Stomach (tissue), 9 donors: Measurements from ENCODE around the gene CUX1. TPM values are rescaled to one million over a fixed set of nuclear protein-coding genes. Genes with fewer than 3 reads are reported as not detected.

Source experiments
- DNase-seq, 2 donors: peaks; one replicate each; pipeline versions ENCODE4 v3.0.0 to v3.0.0-alpha.2; 2013 to 2019
- H3K27ac ChIP-seq, 5 donors: fragments of 200-600 bp in 4 of 5; sonication (generic) in 4 of 5; one replicate each; pipeline ENCODE4 v1.5.1; 2013 to 2019; ENCODE audit warnings: mild to moderate bottlenecking in 1 of 5, moderate library complexity in 1 of 5
- H3K27me3 ChIP-seq, 3 donors: fragments of 200-600 bp; sonication (generic); one replicate each; pipeline ENCODE4 v1.5.1; 2017 to 2019; ENCODE audit warnings: mixed run types in 1 of 3
- H3K36me3 ChIP-seq, 4 donors: fragments of 200-600 bp; sonication (generic); 1 replicate in 3 of 4; 2 replicates in 1 of 4; pipeline ENCODE4 v1.5.1; 2016 to 2019
- H3K4me1 ChIP-seq, 4 donors: fragments of 200-600 bp; sonication (generic); one replicate each; pipeline ENCODE4 v1.5.1; 2016 to 2019
- H3K4me3 ChIP-seq, 4 donors: fragments of 200-600 bp; sonication (generic) in 3 of 4; one replicate each; pipeline ENCODE4 v1.5.1; 2016 to 2019; ENCODE audit warnings: mild to moderate bottlenecking in 1 of 4
- H3K9me3 ChIP-seq, 4 donors: fragments of 200-600 bp; sonication (generic); one replicate each; pipeline ENCODE4 v1.5.1; 2016 to 2019
- EP300 ChIP-seq: sonication (generic); formaldehyde crosslinking; IDR thresholded peaks from one replicate; pipeline ENCODE4 v1.6.1; 2017; ENCODE audit warnings: antibody characterized with exemption
- POLR2A ChIP-seq, 4 donors: fragments of 450-650 bp; IDR thresholded peaks; one replicate each; pipeline ENCODE4 v1.6.1; 2016; ENCODE audit warnings: antibody characterized with exemption in 4 of 4, control low read depth in 2 of 4, mild to moderate bottlenecking in 1 of 4, moderate library complexity in 1 of 4
- POLR2AphosphoS5 ChIP-seq, 3 donors: sonication (generic); formaldehyde crosslinking; IDR thresholded peaks; one replicate each; pipeline ENCODE4 v1.6.1; 2016; ENCODE audit warnings: antibody characterized with exemption in 3 of 3
- WGBS, 5 donors: extraction: QIAGEN DNeasy Blood & Tissue Kit in 3 of 5; methylation state at CpG; one replicate each; pipeline versions ENCODE4 v1.1.5 to v1.1.7; 2013 to 2018; 5-methylcytosine and 5-hydroxymethylcytosine counted together
- intact Hi-C: fragments of 100-400 bp; cut with DNase I; formaldehyde crosslinking; loops from one replicate; pipeline ENCODE4 v1.15.1; 2023; ENCODE audit warnings: low total_unique reads
- polyA plus RNA-seq, 3 donors: library from polyadenylated mRNA; stranded (reverse); fragments of 200-250 nt; gene quantifications; one replicate each; pipeline ENCODE4 v1.2.3, GENCODE V29; 2013
- total RNA-seq, 5 donors: library from RNA; depleted of rRNA; stranded (reverse); fragments of >200 nt; gene quantifications; one replicate each; pipeline versions ENCODE4 v1.1.0 to v1.2.3, GENCODE V29; 2014 to 2016
- TF ChIP-seq, protein P1 (sequence below), 7 experiments: fragments of 450-650 bp in 4 of 7; fragments of 200-600 bp in 3 of 7; sonication (generic) in 3 of 7; IDR thresholded peaks; one replicate each; pipeline ENCODE4 v1.5.1; 2016 to 2019; ENCODE audit warnings: antibody characterized with exemption in 7 of 7, control low read depth in 2 of 7, mild to moderate bottlenecking in 1 of 7
- donor health status: healthy with polysubstance abuse.
- donor health status: Bipolar disorder and iron deficiency.
- donor health status: healthy.

CUX1 gene
- total and polyA plus RNA-seq, 8 donors, result 24.7 to 201 (median 54.7) TPM

DNA sequence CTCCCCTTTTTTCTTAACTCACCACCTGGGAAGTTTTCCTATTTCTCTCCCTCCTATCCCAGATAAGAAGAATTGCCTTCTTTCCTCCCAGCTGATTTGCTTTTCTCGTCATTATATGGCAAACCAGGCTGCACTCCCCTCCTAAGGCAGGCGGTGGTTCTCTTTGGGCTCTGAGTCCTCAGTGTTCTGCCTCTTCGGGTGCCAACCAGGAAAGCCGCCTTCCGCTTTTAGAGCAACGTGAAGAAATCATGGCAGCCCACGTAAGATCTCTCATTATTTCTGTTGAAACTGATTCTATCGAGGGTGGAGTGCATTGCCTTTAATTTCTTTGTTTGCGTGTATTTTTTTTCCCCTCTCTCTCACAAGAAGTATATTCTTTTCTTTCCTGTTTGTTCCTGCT, 141.9 kb downstream of the CUX1 start:
- Histone ChIP-seq H3K27me3 (no peaks in the 10 kb centered on the region), H3K4me1 (peaks cover 0 to 57% (median 32%) of the 10 kb centered on the region in 4 donors), H3K4me3 (no peak overlapping the region), H3K36me3 (no peaks in the 10 kb centered on the region), H3K9me3 (no peaks in the 10 kb centered on the region), H3K27ac (no peak overlapping the region)
- 89 to 91% (median 90%) methylated on average over 9 of the region's 9 CpGs for WGBS, 5 donors
- DNase-seq, result no peak
- intact Hi-C loops, result no loop called here
- TF ChIP-seq POLR2A (IDR thresholded peaks at IDR 0.05) (no peak), EP300 (no peak)
- TF ChIP-seq, protein P1, sequence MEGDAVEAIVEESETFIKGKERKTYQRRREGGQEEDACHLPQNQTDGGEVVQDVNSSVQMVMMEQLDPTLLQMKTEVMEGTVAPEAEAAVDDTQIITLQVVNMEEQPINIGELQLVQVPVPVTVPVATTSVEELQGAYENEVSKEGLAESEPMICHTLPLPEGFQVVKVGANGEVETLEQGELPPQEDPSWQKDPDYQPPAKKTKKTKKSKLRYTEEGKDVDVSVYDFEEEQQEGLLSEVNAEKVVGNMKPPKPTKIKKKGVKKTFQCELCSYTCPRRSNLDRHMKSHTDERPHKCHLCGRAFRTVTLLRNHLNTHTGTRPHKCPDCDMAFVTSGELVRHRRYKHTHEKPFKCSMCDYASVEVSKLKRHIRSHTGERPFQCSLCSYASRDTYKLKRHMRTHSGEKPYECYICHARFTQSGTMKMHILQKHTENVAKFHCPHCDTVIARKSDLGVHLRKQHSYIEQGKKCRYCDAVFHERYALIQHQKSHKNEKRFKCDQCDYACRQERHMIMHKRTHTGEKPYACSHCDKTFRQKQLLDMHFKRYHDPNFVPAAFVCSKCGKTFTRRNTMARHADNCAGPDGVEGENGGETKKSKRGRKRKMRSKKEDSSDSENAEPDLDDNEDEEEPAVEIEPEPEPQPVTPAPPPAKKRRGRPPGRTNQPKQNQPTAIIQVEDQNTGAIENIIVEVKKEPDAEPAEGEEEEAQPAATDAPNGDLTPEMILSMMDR (IDR thresholded peaks at IDR 0.05), result no peak

- no peaks in the 10 kb centered on the region for H3K27me3 ChIP-seq
- H3K27ac ChIP-seq, result no peak overlapping the region
- TF ChIP-seq, protein P1 (IDR thresholded peaks at IDR 0.05), result no peak
- TF ChIP-seq POLR2A (IDR thresholded peaks at IDR 0.05), result no peak
- no peak for TF ChIP-seq POLR2AphosphoS5 (IDR thresholded peaks at IDR 0.05)
- no peak for TF ChIP-seq EP300
- H3K4me3 ChIP-seq, result no peak overlapping the region
- H3K36me3 ChIP-seq, result no peaks in the 10 kb centered on the region
- intact Hi-C loops, result no loop called here
- WGBS, 5 donors, result 95 to 98% (median 97%) methylated on average over 17 of the region's 17 CpGs
- DNase-seq, result no peak
- peaks cover 0 to 52% (median 27%) of the 10 kb centered on the region in 4 donors for H3K4me1 ChIP-seq
- H3K9me3 ChIP-seq, result no peaks in the 10 kb centered on the region
Observed at GRCh38 chr7:101959829-101960228, 142.4 kb downstream of the CUX1 start.

- H3K4me3 ChIP-seq, result no peak overlapping the region
- no peaks in the 10 kb centered on the region for H3K9me3 ChIP-seq
- no peaks in the 10 kb centered on the region for H3K36me3 ChIP-seq
- no peak for DNase-seq
- WGBS, 5 donors, result 94 to 99% (median 96%) methylated on average over 4 of the region's 4 CpGs
- no peaks in the 10 kb centered on the region for H3K27me3 ChIP-seq
- H3K4me1 ChIP-seq, result peaks cover 0 to 47% (median 25%) of the 10 kb centered on the region in 4 donors
- no peak overlapping the region for H3K27ac ChIP-seq
- intact Hi-C loops, result no loop called here
- TF ChIP-seq, protein P1 (IDR thresholded peaks at IDR 0.05), result no peak
- TF ChIP-seq EP300 (no peak), POLR2A (IDR thresholded peaks at IDR 0.05) (no peak), POLR2AphosphoS5 (IDR thresholded peaks at IDR 0.05) (no peak)
Observed at GRCh38 chr7:101960323-101960722, 142.9 kb downstream of the CUX1 start.

- DNase-seq, result no peak
- H3K27ac ChIP-seq, result peak overlapping the region in 1 of 5 donors; percentile 49
- H3K4me3 ChIP-seq, result no peak overlapping the region
- 70 to 86% (median 77%) methylated on average over 9 of the region's 9 CpGs for WGBS, 5 donors
- H3K9me3 ChIP-seq, result no peaks in the 10 kb centered on the region
- no peaks in the 10 kb centered on the region for H3K27me3 ChIP-seq
- intact Hi-C loops, result no loop called here
- peaks cover 0 to 43% (median 23%) of the 10 kb centered on the region in 4 donors for H3K4me1 ChIP-seq
- H3K36me3 ChIP-seq, result no peaks in the 10 kb centered on the region
- TF ChIP-seq EP300, result no peak
- TF ChIP-seq, protein P1 (IDR thresholded peaks at IDR 0.05), result no peak
- no peak for TF ChIP-seq POLR2A (IDR thresholded peaks at IDR 0.05)
- no peak for TF ChIP-seq POLR2AphosphoS5 (IDR thresholded peaks at IDR 0.05)
Observed at GRCh38 chr7:101960985-101961708, 143.7 kb downstream of the CUX1 start.
